ENCODE measurements around the gene TIMM44. TPM values are rescaled to one million over a fixed set of nuclear protein-coding genes. Genes with fewer than 3 reads are reported as not detected.

TIMM44 gene
- total and polyA plus RNA-seq, 2 of the 8 experiments (the other 6 are each of a cell fraction or from before 2014, with no cell fraction given), result 131 to 150 TPM

- peaks cover 0 to 23% (median 13%) of the 10 kb centered on the region in 4 experiments; a peak in 5 of 7 replicates for H3K4me1 ChIP-seq (replicated peaks in 1 of 4; ENCODE audit: control insufficient read depth in 3 of 4, insufficient read depth in 4 of 4, low read length in 3 of 4)
- 0 out of 2 replicates have a peak within 1 kb of the TSS, but pooled peaks have one; percentile 20 for H2BK5ac ChIP-seq (ENCODE audit: low read depth, low read length)
- H3K4me2 ChIP-seq (ENCODE audit: insufficient read depth in 1 of 2, low read depth in 2 of 2, low read length in 2 of 2), result peak within 1 kb of the TSS; percentile 72 to 84
- no peak within 1 kb of the TSS for H2BK15ac ChIP-seq (ENCODE audit: low read length)
- H3K56ac ChIP-seq (replicated peaks; ENCODE audit: insufficient read length, low read depth, low read length), result no peak within 1 kb of the TSS
- H4K5ac ChIP-seq (ENCODE audit: insufficient read length, low read depth, low read length), result peak within 1 kb of the TSS; percentile 67
- H3K27me3 ChIP-seq (replicated peaks in 1 of 4; ENCODE audit: control insufficient read depth in 3 of 4, extremely low read depth in 1 of 4, insufficient read depth in 3 of 4, low read length in 3 of 4), result peaks cover 17 to 40% (median 35%) of the 10 kb centered on the region in 4 experiments; a peak in 6 of 7 replicates
- peak within 1 kb of the TSS; percentile 32; the same call in 1 of the 2 replicates for H4K8ac ChIP-seq (ENCODE audit: extremely low read depth, insufficient read depth, low read length)
- no peak for FAIRE-seq
- peaks cover 7 to 13% of the 10 kb centered on the region in 2 experiments for H4K20me1 ChIP-seq (replicated peaks in 1 of 2; ENCODE audit: control insufficient read depth in 1 of 2, insufficient read depth in 2 of 2, low read length in 2 of 2)
- H3K14ac ChIP-seq (ENCODE audit: insufficient read length), result no peak within 1 kb of the TSS
- 0 out of 2 replicates have a peak within 1 kb of the TSS, but pooled peaks have one; percentile 37 for H2AFZ ChIP-seq (ENCODE audit: low read length)
- no peak within 1 kb of the TSS for H3K27ac ChIP-seq (ENCODE audit: low read depth, low read length)
- peak within 1 kb of the TSS; percentile 5 to 56 (median 42); a peak in 5 of 7 replicates for H3K9ac ChIP-seq (replicated peaks in 1 of 4; ENCODE audit: extremely low read depth in 1 of 4, low read depth in 3 of 4, low read length in 3 of 4)
- no peaks in the 10 kb centered on the region for H3K79me1 ChIP-seq (ENCODE audit: low read depth, low read length)
- H2AK5ac ChIP-seq (ENCODE audit: low read depth, low read length), result 0 out of 2 replicates have a peak within 1 kb of the TSS, but pooled peaks have one; percentile 13
- DNase-seq (ENCODE audit: low read depth in 1 of 2, low spot score in 2 of 2), result peak; percentile 80 to 99
- H3K4me3 ChIP-seq (ENCODE audit: extremely low read depth in 1 of 4, insufficient read depth in 2 of 4, low read depth in 3 of 4, low read length in 4 of 4), result peak within 1 kb of the TSS; percentile 53 to 86 (median 60)
- H3K36me3 ChIP-seq (ENCODE audit: control insufficient read depth in 2 of 4, insufficient read depth in 4 of 4, low read length in 3 of 4), result no peaks in the 10 kb centered on the region
- H2BK20ac ChIP-seq (ENCODE audit: low read length), result no peak within 1 kb of the TSS
- ChIA-PET CTCF (ENCODE audit: partially characterized antibody) (interaction anchor here (0.6 to 9.0 kb wide), 11 partner anchors 8 to 128 kb away, joined by 3 to 112 read pairs (median 4); no protein-coding TSS in a partner anchor), POLR2A (ENCODE audit: partially characterized antibody) (interaction anchor here (1.7 to 10.6 kb wide), 8 partner anchors 9 to 62 kb away, joined by 5 to 106 read pairs (median 10); partner anchors contain the start of genes MAP2K7 and TIMM44)
- peaks cover 21% of the 10 kb centered on the region for H3K23me2 ChIP-seq (ENCODE audit: low read depth, low read length)
- H2BK12ac ChIP-seq (ENCODE audit: low read depth, low read length), result 0 out of 2 replicates have a peak within 1 kb of the TSS, but pooled peaks have one; percentile 43
- H3K79me2 ChIP-seq (ENCODE audit: control insufficient read depth in 1 of 2, insufficient read depth in 2 of 2, low read length in 2 of 2), result no peaks in the 10 kb centered on the region
- whole genome bisulfite sequencing, 2 experiments (ENCODE audit: extremely low coverage in 1 of 2, insufficient coverage in 1 of 2, insufficient read length in 1 of 2, insufficient replicate concordance in 2 of 2, low coverage in 1 of 2, low lambda C conversion rate in 2 of 2, missing lambda C conversion rate in 1 of 2), result 10% methylated on average over 53 of the region's 62 CpGs; no CpG with 5 or more reads in 1 of the 2 experiments
- peak within 1 kb of the TSS; percentile 71 for H3K18ac ChIP-seq (ENCODE audit: extremely low read depth, low read length)
- no peak within 1 kb of the TSS for H3K4ac ChIP-seq (replicated peaks; ENCODE audit: insufficient read length, low read depth, low read length)
- H2BK120ac ChIP-seq (replicated peaks; ENCODE audit: low read depth, low read length), result no peak within 1 kb of the TSS
- H4K91ac ChIP-seq (replicated peaks; ENCODE audit: insufficient read length, low read length), result no peak within 1 kb of the TSS
- H3K9me3 ChIP-seq (ENCODE audit: insufficient read depth in 2 of 2, low read depth in 1 of 2, low read length in 1 of 2), result no peaks in the 10 kb centered on the region
- H3K23ac ChIP-seq (ENCODE audit: insufficient read length), result no peak within 1 kb of the TSS
- TF ChIP-seq, protein P1, sequence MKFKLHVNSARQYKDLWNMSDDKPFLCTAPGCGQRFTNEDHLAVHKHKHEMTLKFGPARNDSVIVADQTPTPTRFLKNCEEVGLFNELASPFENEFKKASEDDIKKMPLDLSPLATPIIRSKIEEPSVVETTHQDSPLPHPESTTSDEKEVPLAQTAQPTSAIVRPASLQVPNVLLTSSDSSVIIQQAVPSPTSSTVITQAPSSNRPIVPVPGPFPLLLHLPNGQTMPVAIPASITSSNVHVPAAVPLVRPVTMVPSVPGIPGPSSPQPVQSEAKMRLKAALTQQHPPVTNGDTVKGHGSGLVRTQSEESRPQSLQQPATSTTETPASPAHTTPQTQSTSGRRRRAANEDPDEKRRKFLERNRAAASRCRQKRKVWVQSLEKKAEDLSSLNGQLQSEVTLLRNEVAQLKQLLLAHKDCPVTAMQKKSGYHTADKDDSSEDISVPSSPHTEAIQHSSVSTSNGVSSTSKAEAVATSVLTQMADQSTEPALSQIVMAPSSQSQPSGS (IDR thresholded peaks at IDR 0.05; ENCODE audit: low read length), result no peak
- no peak for TF ChIP-seq EP300 (IDR thresholded peaks at IDR 0.05; ENCODE audit: borderline replicate concordance in 1 of 2, low read depth in 2 of 2, low read length in 2 of 2)
- TF ChIP-seq SP4 (IDR thresholded peaks at IDR 0.05; ENCODE audit: low read length), result peak; percentile 86
- no peak for TF ChIP-seq JUN (IDR thresholded peaks at IDR 0.05; ENCODE audit: low read depth, low read length)
- TF ChIP-seq SIN3A (conservative IDR thresholded peaks at IDR 0.05 in 1 of 2, IDR thresholded peaks at IDR 0.05 in 1 of 2; ENCODE audit: low read depth in 1 of 2, low read length in 2 of 2), result peak in 1 of 2 experiments; percentile 71; a peak in 1 of 4 replicates
- no peak for TF ChIP-seq BCL11A (IDR thresholded peaks at IDR 0.05; ENCODE audit: low read depth in 2 of 2, low read length in 2 of 2)
- TF ChIP-seq SAP30 (IDR thresholded peaks at IDR 0.05; ENCODE audit: insufficient read depth, insufficient replicate concordance, low read length), result no peak
Measured at GRCh38 chr19:7919610-7920518, 23.6 kb downstream of the TIMM44 start, which contains the start of gene SNAPC2. TSS of gene SNAPC2 (plus strand) at chr19:7920338. CDS start at chr19:7920367, 29 bp downstream.
